ENCODE data around the gene PRDM5.
"Not testable (repeated sequence)": the region's sequence is repeated elsewhere in the genome, so short reads cannot be mapped to it uniquely, and the experiment has no call there.

The PRDM5 gene

GRCh38 chr4:120671538-120671937, 251.0 kb downstream of the PRDM5 start:
- no peaks in the 10 kb centered on the region for H3K27me3 ChIP-seq (ENCODE audit: control insufficient read depth, insufficient read depth, low read length)
- no peak overlapping the region for H3K9ac ChIP-seq (ENCODE audit: low read length)
- H3K4me3 ChIP-seq (ENCODE audit: low read length) = no peak overlapping the region
- peaks cover 7% of the 10 kb centered on the region for H3K4me1 ChIP-seq (ENCODE audit: control insufficient read depth, low read depth, low read length)
- H3K27ac ChIP-seq (ENCODE audit: low read length) = peak overlapping the region; percentile 74
- no peaks in the 10 kb centered on the region for H3K9me3 ChIP-seq (ENCODE audit: control insufficient read depth, low read depth, low read length)
- H3K36me3 ChIP-seq (ENCODE audit: control insufficient read depth, low read depth, low read length) = no peaks in the 10 kb centered on the region

- H3K4me3 ChIP-seq (ENCODE audit: low read length) = no peak overlapping the region
These were observed 255.4 kb downstream of the PRDM5 start for GRCh38 chr4:120667102-120667501.

GRCh38 chr4:120664851-120665250, 257.7 kb downstream of the PRDM5 start:
- H3K4me3 ChIP-seq (ENCODE audit: low read length) = no peak overlapping the region
- H3K4me1 ChIP-seq (ENCODE audit: control insufficient read depth, low read depth, low read length) = no peaks in the 10 kb centered on the region
- H3K9ac ChIP-seq (ENCODE audit: low read length) = no peak overlapping the region
- no peaks in the 10 kb centered on the region for H3K27me3 ChIP-seq (ENCODE audit: control insufficient read depth, insufficient read depth, low read length)
- no peak overlapping the region for H3K27ac ChIP-seq (ENCODE audit: low read length)
- H3K36me3 ChIP-seq (ENCODE audit: control insufficient read depth, low read depth, low read length) = no peaks in the 10 kb centered on the region
- no peaks in the 10 kb centered on the region for H3K9me3 ChIP-seq (ENCODE audit: control insufficient read depth, low read depth, low read length)

More at GRCh38 chr4:120667102-120667501, 255.4 kb downstream of the PRDM5 start:
- H3K36me3 ChIP-seq (ENCODE audit: control insufficient read depth, low read depth, low read length) = no peaks in the 10 kb centered on the region
- H3K9me3 ChIP-seq (ENCODE audit: control insufficient read depth, low read depth, low read length) = no peaks in the 10 kb centered on the region
- no peaks in the 10 kb centered on the region for H3K27me3 ChIP-seq (ENCODE audit: control insufficient read depth, insufficient read depth, low read length)
- H3K9ac ChIP-seq (ENCODE audit: low read length) = no peak overlapping the region
- no peak overlapping the region for H3K27ac ChIP-seq (ENCODE audit: low read length)
- peaks cover 4% of the 10 kb centered on the region for H3K4me1 ChIP-seq (ENCODE audit: control insufficient read depth, low read depth, low read length)

- Histone ChIP-seq H3K9me3 (ENCODE audit: control insufficient read depth, low read depth, low read length) (no peaks in the 10 kb centered on the region), H3K4me3 (ENCODE audit: low read length) (no peak overlapping the region), H3K9ac (ENCODE audit: low read length) (no peak overlapping the region), H3K4me1 (ENCODE audit: control insufficient read depth, low read depth, low read length) (no peaks in the 10 kb centered on the region), H3K36me3 (ENCODE audit: control insufficient read depth, low read depth, low read length) (no peaks in the 10 kb centered on the region), H3K27ac (ENCODE audit: low read length) (no peak overlapping the region), H3K27me3 (ENCODE audit: control insufficient read depth, insufficient read depth, low read length) (no peaks in the 10 kb centered on the region)
These were observed 262.8 kb downstream of the PRDM5 start for GRCh38 chr4:120659616-120660170.

- Histone ChIP-seq H3K9me3 (ENCODE audit: control insufficient read depth, low read depth, low read length) (no peaks in the 10 kb centered on the region), H3K9ac (ENCODE audit: low read length) (no peak overlapping the region), H3K27ac (ENCODE audit: low read length) (no peak overlapping the region), H3K4me1 (ENCODE audit: control insufficient read depth, low read depth, low read length) (no peaks in the 10 kb centered on the region), H3K4me3 (ENCODE audit: low read length) (no peak overlapping the region), H3K36me3 (ENCODE audit: control insufficient read depth, low read depth, low read length) (no peaks in the 10 kb centered on the region), H3K27me3 (ENCODE audit: control insufficient read depth, insufficient read depth, low read length) (no peaks in the 10 kb centered on the region)
These were observed 263.8 kb downstream of the PRDM5 start for GRCh38 chr4:120658772-120659171.

- no peaks in the 10 kb centered on the region for H3K9me3 ChIP-seq (ENCODE audit: control insufficient read depth, low read depth, low read length)
- no peak overlapping the region for H3K9ac ChIP-seq (ENCODE audit: low read length)
- no peaks in the 10 kb centered on the region for H3K36me3 ChIP-seq (ENCODE audit: control insufficient read depth, low read depth, low read length)
- H3K27ac ChIP-seq (ENCODE audit: low read length) = no peak overlapping the region
- H3K4me3 ChIP-seq (ENCODE audit: low read length) = no peak overlapping the region
- H3K27me3 ChIP-seq (ENCODE audit: control insufficient read depth, insufficient read depth, low read length) = no peaks in the 10 kb centered on the region
- no peaks in the 10 kb centered on the region for H3K4me1 ChIP-seq (ENCODE audit: control insufficient read depth, low read depth, low read length)
These were observed 268.5 kb downstream of the PRDM5 start for GRCh38 chr4:120653804-120654573.

GRCh38 chr4:120648336-120648735, 274.2 kb downstream of the PRDM5 start:
- not testable (repeated sequence) for H3K36me3 ChIP-seq (ENCODE audit: control insufficient read depth, low read depth, low read length); H3K9ac ChIP-seq (ENCODE audit: low read length); H3K4me3 ChIP-seq (ENCODE audit: low read length); H3K9me3 ChIP-seq (ENCODE audit: control insufficient read depth, low read depth, low read length); H3K27me3 ChIP-seq (ENCODE audit: control insufficient read depth, insufficient read depth, low read length); H3K27ac ChIP-seq (ENCODE audit: low read length); H3K4me1 ChIP-seq (ENCODE audit: control insufficient read depth, low read depth, low read length)
